ENCODE results near the gene GATA5.
"Not testable (repeated sequence)": the region's sequence is repeated elsewhere in the genome, so short reads cannot be mapped to it uniquely, and the experiment has no call there.

GATA5 gene

GRCh38 chr20:62427172-62428001 is 48.4 kb downstream of the GATA5 start, which contains the start of gene RBBP8NL:
RBBP8NL (minus strand) TSS chr20:62427539; CDS start chr20:62419647, 7,892 bp downstream.
- no peak for DNase-seq

GRCh38 chr20:62426699-62427131 is 49.1 kb downstream of the GATA5 start:
- DNase-seq, result no peak

- not testable (repeated sequence) for DNase-seq
These were observed 49.8 kb downstream of the GATA5 start for GRCh38 chr20:62426059-62426348.

GRCh38 chr20:62425281-62426058 is 50.3 kb downstream of the GATA5 start:
- no peak for DNase-seq

- no peak for DNase-seq
These were observed 51.3 kb downstream of the GATA5 start for GRCh38 chr20:62424249-62425107.

- DNase-seq, result no peak
These were observed 52.5 kb downstream of the GATA5 start for GRCh38 chr20:62423326-62423706.

- DNase-seq, result no peak
These were observed 53.0 kb downstream of the GATA5 start for GRCh38 chr20:62422636-62423325.

GRCh38 chr20:62421716-62421990 is 54.1 kb downstream of the GATA5 start:
- DNase-seq, result no peak

GRCh38 chr20:62420846-62421715 is 54.7 kb downstream of the GATA5 start:
- DNase-seq, result no peak

GRCh38 chr20:62419759-62420158 is 56.0 kb downstream of the GATA5 start:
- DNase-seq, result no peak

- no peak for DNase-seq
These were observed 56.9 kb downstream of the GATA5 start for GRCh38 chr20:62418709-62419487.

GRCh38 chr20:62417981-62418708 is 57.6 kb downstream of the GATA5 start:
- DNase-seq, result no peak

GRCh38 chr20:62416651-62417637 is 58.9 kb downstream of the GATA5 start:
- no peak for DNase-seq

- no peak for DNase-seq
These were observed 60.3 kb downstream of the GATA5 start for GRCh38 chr20:62415354-62416111.

GRCh38 chr20:62413896-62414481 is 61.8 kb downstream of the GATA5 start:
- DNase-seq, result no peak

Data from activated CD4-positive, alpha-beta T cell treated with anti-CD3 and anti-CD28 coated beads, Interleukin-2, amount 50 U/mL, for 1 hour (primary cell).